ENCODE results near the gene PIBF1.
A peak's percentile ranks its signal among the peaks of the same experiment; 100 is the strongest.

DNA sequence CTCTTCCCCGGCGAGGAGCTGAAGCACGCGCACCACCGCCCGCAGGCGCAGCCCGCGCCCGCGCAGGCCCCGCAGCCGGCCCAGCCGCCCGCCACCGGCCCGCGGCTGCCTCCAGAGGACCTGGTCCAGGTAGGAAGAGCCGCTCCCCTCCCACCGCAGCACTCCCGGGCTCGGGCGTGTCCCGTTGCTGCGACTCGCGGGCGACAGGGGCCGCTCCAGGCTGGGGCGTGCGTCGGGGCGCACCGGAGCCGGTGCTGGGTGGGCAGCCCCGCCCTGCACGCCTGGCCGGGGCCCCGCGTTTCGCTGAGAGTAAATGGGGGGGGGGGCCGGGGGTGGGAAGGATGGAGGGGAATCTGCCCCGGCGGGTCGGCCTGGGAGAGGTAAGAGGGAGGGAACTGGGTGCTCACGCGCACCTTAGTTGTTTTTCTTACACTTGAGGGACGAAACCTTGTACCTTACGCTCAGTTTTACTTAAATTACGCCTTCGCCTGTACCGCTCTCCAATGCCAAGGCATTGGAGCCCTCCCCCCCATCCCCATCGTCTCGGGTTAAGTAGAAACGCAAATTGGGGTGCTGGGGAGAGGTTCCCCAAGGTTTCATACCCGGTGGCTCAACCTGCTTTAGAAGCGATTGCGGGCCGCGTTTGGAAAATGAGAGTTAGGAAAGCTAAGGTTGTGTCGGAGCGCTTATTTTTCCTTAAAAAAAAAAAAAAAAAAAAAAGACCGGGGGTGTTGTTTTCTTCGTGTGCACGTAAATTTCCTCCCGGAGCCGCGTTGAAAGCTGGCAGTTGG is 277.7 kb downstream of the PIBF1 start:
- no peak for TF ChIP-seq POLR2A (IDR thresholded peaks at IDR 0.05)
- TF ChIP-seq, protein P1, sequence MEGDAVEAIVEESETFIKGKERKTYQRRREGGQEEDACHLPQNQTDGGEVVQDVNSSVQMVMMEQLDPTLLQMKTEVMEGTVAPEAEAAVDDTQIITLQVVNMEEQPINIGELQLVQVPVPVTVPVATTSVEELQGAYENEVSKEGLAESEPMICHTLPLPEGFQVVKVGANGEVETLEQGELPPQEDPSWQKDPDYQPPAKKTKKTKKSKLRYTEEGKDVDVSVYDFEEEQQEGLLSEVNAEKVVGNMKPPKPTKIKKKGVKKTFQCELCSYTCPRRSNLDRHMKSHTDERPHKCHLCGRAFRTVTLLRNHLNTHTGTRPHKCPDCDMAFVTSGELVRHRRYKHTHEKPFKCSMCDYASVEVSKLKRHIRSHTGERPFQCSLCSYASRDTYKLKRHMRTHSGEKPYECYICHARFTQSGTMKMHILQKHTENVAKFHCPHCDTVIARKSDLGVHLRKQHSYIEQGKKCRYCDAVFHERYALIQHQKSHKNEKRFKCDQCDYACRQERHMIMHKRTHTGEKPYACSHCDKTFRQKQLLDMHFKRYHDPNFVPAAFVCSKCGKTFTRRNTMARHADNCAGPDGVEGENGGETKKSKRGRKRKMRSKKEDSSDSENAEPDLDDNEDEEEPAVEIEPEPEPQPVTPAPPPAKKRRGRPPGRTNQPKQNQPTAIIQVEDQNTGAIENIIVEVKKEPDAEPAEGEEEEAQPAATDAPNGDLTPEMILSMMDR (IDR thresholded peaks at IDR 0.05): peak in 7 of 12 donors; percentile 12 to 40 (median 23)

All from heart left ventricle (tissue), 13 donors.